ENCODE results near the gene PKP4.

DNA sequence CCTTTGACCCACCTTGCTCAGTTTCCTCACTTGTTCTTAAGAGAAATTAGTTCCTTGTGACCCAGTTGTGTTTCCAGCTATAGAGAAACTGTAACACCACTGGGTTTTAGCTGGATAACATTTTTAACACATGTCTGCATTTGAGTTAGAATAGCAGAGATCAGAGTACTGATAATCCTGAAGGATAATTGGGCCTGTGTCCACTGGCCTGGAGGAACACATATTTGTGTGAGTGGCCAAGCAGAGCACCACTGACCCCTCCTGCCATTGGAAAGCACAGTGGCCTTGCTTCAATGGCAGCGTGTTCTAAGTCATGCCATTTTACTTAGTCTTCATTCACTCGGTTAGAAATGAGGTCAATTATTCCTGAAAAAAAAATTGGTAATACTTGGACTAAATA is 42.6 kb downstream of the PKP4 start:
- no peak for TF ChIP-seq TEAD4 (IDR thresholded peaks at IDR 0.05; ENCODE audit: low read depth, low read length)
- no peak for TF ChIP-seq RXRA (IDR thresholded peaks at IDR 0.05; ENCODE audit: insufficient read depth, low read depth, low read length)
- TF ChIP-seq, protein P1, sequence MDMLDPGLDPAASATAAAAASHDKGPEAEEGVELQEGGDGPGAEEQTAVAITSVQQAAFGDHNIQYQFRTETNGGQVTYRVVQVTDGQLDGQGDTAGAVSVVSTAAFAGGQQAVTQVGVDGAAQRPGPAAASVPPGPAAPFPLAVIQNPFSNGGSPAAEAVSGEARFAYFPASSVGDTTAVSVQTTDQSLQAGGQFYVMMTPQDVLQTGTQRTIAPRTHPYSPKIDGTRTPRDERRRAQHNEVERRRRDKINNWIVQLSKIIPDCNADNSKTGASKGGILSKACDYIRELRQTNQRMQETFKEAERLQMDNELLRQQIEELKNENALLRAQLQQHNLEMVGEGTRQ (IDR thresholded peaks at IDR 0.05; ENCODE audit: low read length), result no peak
- TF ChIP-seq, protein P2, sequence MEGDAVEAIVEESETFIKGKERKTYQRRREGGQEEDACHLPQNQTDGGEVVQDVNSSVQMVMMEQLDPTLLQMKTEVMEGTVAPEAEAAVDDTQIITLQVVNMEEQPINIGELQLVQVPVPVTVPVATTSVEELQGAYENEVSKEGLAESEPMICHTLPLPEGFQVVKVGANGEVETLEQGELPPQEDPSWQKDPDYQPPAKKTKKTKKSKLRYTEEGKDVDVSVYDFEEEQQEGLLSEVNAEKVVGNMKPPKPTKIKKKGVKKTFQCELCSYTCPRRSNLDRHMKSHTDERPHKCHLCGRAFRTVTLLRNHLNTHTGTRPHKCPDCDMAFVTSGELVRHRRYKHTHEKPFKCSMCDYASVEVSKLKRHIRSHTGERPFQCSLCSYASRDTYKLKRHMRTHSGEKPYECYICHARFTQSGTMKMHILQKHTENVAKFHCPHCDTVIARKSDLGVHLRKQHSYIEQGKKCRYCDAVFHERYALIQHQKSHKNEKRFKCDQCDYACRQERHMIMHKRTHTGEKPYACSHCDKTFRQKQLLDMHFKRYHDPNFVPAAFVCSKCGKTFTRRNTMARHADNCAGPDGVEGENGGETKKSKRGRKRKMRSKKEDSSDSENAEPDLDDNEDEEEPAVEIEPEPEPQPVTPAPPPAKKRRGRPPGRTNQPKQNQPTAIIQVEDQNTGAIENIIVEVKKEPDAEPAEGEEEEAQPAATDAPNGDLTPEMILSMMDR (IDR thresholded peaks at IDR 0.05; ENCODE audit: control extremely low read depth in 1 of 3, insufficient read depth in 1 of 3, low read depth in 1 of 3, low read length in 3 of 3), result no peak
- TF ChIP-seq, protein P3, sequence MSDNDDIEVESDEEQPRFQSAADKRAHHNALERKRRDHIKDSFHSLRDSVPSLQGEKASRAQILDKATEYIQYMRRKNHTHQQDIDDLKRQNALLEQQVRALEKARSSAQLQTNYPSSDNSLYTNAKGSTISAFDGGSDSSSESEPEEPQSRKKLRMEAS (IDR thresholded peaks at IDR 0.05), result no peak
- no peak for TF ChIP-seq POLR2A (IDR thresholded peaks at IDR 0.05; ENCODE audit: control extremely low read depth in 1 of 2, low read depth in 2 of 2, low read length in 2 of 2)
- no peak for TF ChIP-seq SIN3A (conservative IDR thresholded peaks at IDR 0.05 in 1 of 2, IDR thresholded peaks at IDR 0.05 in 1 of 2; ENCODE audit: low read depth in 1 of 2, low read length in 2 of 2)
- TF ChIP-seq POLR2AphosphoS5 (IDR thresholded peaks at IDR 0.05; ENCODE audit: low read depth, low read length), result no peak
- TF ChIP-seq EZH2 (IDR thresholded peaks at IDR 0.05; ENCODE audit: low read depth, low read length, severe bottlenecking), result no peak
- TF ChIP-seq YY1 (IDR thresholded peaks at IDR 0.05; ENCODE audit: low read depth, low read length), result no peak
